Measurements from ENCODE around the gene ARF5.

- TF ChIP-seq CTCF (IDR thresholded peaks at IDR 0.05) (no peak), POLR2A (IDR thresholded peaks at IDR 0.05) (no peak), POLR2AphosphoS5 (IDR thresholded peaks at IDR 0.05; ENCODE audit: insufficient read depth in 1 of 2, low read depth in 1 of 2) (no peak)
Observed at GRCh38 chr7:127629268-127629854, 41.1 kb downstream of the ARF5 start.

All from vagina (tissue), 2 donors.